CD4-positive, alpha-beta T cell treated with Interleukin-4 for 1 hour (primary cell): ENCODE results near the gene TSPAN18.

Experiments used
- DNase-seq, 2 donors: peaks; one replicate each; pipeline ENCODE4 v3.0.0-alpha.2; 2020 to 2022

The TSPAN18 gene

GRCh38 chr11:44711787-44712608 is 14.8 kb upstream of the TSPAN18 start:
- no peak for DNase-seq

DNA sequence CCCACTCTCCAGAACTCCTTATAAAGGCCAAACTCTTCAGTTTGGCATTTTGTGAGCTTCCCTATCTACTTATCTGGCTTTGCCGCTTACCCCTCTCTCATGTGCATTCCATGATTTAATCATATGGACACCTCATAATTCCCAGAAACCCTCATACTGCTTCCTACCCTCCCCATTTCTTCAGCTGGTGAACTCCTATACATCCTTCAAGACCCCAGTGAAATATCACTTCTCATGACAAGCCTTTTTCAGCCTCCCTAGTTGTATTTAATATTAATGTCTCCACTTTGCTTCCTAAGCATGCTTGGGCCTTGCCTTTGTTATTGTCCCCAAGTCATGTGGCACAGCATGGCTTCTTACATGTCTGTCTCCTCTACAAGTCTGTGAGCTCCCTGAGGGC is 13.7 kb upstream of the TSPAN18 start:
- DNase-seq, result no peak

GRCh38 chr11:44716256-44716655 is 10.5 kb upstream of the TSPAN18 start:
- no peak for DNase-seq

DNA sequence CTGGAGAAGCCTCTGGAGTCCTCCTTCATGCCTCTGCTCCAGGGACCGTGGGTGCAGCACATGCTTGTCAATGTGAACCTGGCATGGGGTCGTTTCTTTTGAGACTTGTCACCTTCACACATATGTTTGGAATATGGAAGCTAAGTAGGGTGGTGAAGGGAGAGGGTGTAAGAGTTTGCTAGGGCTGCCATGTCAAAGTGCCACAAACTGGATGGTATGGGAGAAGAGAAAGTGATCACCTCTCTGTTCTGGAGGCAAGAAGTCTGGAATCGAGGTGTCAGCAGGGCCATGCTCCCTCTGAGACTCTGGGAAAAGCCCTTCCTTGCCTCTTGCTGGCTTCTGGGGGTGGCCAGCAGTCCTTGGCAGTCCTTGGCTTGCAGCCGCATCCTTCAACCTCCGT is 8.7 kb upstream of the TSPAN18 start:
- no peak for DNase-seq

- DNase-seq, result no peak
These were observed 8.0 kb upstream of the TSPAN18 start for GRCh38 chr11:44718612-44719390.

DNA sequence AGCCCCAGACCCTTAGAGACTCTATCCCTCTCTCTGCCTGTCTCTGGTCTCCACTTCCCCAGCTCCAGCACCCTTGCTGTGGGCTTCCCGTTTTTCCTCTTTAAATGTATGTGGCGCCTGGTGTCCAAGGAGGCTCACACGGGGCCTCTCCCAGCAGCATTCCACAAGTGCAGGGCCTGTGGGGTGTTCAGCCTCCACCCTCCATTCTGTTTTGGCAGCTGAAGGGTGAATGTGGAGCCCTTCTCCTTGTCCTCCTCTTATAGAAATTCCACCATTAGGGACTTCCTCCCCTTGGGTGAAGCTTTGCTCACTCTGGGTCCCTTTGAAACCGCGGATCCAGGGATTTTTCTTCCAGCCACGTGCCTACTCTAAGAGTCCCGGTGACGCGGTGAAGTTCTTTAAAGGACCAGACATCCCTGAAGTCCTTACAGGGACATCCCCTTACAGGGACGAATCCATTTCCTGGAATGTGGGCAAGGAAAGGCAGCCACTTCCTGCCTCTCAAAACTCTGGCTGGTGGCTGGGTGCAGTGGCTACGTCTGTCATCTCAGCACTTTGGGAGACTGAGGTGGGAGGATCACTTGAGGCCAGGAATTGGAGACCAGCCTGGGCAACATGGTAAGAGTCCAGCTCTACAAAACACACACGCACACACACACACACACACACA is 1.6 kb upstream of the TSPAN18 start:
- DNase-seq, result peak in 1 of 2 donors; percentile 6

DNA sequence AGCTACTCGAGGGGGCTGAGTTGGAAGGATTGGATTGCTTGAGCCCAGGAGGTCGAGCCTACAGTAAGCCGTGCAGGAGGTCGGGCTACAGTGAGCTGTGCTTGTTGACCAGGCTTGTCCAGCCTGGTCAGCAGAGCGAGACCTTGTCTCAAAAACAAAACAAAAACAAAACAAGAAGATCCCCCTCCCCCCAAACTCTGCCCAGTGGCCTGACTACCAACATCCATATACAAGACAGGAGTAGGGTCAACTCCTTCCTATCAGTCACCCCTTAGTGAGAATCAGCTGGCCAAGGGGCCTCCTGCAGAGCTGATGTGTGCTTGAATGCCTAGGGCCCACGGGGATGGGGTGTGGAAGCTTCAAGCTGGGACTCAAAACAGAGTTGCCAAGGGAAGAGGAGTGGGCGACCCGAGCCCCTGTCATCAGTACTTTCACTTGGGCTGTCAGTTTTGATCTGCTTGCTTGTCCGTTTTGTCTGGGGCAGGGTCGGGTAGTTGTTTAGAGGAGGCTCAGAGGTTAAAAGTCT is 942 bp upstream of the TSPAN18 start:
- DNase-seq, result no peak

- no peak for DNase-seq
These were observed 281 bp downstream of the TSPAN18 start for GRCh38 chr11:44727114-44727372.

DNA sequence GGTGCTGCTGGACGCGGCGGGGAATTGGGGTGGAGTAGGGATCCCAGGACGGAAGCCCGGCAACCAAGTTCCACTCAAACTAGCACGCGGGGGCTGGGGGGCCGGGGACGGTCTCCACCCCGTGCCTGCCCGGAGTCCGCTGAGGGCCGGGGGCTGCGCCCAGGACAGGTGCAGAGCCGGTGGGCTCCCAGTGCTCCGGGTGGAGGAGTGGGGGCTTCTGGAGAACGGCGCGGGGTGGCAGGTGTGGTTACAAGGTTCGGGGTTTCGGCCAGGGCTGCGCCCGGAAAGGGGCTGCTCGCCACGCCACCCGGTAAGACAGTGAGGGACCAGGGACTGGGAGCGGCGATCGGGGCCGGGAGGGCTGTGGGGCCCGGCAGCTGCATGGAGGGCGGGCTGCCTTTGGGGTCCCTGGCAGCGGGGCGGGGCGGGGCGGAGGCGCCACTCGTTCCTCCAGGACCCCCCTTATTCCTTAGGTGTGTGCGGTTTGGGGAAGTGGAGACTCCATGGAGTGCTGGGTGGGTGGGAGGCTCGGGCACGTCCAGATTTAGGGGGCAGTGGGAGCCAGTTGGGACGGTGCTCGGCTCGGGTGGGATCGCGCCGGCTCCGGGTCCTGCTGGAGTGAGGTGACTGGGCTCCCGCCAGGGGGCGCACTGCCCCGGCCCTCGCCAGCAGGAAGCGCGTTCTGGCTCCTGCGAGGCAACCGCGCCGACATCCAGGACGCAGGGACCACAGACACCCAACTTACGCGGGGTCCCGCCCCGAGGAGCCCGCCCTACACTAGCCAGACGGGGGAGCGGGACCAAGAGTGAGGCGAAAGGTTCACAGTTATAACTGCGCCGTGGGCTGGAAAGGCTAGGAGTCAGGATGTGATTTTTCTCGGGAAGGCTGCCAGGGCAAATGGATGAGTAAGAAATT is 868 bp downstream of the TSPAN18 start:
- DNase-seq, result peak; percentile 76 to 80

DNA sequence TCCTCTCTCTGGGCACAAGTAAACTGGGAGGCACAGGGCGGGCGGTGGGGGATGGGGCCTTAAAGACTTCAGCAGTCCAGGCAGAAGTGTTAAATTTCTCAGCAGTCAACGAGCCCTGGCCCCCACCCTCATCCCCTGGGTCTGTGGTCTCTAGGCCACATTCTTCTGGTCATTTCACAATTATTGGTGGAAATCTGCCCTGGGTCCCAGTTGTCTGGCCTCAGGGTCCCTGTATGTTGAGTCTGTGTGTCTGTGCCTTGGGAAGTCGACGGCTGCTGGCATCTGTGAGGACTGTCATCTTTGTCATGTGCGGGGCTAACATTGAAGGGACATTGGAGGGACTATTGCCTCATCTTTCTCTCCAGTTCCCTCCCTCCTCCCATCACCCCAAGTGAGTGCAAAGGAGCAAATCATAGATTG is 1.7 kb downstream of the TSPAN18 start:
- DNase-seq, result no peak

DNA sequence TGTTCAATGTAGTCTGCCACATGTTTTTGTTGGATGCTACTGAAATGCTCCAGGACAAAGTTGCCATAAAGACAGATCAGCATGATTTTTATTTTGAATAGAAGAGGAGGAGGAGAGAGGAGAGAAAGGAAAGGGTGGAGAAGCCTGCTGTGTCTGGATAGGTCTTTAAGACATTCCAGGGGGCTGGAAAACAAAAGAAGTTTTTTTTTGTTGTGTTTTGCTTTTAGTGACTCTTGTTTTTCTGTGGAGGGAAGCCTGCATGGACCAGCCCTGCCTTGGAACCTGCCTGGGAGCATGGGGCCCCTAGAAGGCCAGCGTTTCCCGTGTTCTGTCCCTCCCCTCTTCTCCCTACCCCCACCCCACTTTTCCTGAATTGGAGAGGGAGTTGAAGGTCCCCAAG is 2.3 kb downstream of the TSPAN18 start:
- DNase-seq, result no peak

GRCh38 chr11:44729713-44730112 is 3.0 kb downstream of the TSPAN18 start:
- no peak for DNase-seq

DNA sequence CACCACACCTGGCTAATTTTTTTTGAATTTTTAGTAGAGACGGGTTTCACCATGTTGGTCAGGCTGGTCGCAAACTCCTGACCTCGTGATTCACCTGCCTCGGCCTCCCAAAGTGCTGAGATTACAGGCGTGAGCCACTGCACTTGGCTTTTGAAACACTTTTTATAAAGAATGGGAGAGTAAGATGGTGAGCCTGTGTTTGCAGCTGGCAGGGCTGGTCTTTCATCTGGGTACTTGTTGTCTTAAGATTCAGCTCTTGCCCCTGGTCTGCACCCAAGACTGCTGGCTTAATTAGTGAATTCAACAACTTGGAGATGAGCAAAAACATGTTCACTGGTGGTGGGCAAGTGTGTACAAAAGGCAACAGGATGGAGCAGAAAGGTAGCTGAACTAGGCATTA is 4.0 kb downstream of the TSPAN18 start:
- no peak for DNase-seq

- no peak for DNase-seq
These were observed 5.1 kb downstream of the TSPAN18 start for GRCh38 chr11:44731685-44732430.

DNA sequence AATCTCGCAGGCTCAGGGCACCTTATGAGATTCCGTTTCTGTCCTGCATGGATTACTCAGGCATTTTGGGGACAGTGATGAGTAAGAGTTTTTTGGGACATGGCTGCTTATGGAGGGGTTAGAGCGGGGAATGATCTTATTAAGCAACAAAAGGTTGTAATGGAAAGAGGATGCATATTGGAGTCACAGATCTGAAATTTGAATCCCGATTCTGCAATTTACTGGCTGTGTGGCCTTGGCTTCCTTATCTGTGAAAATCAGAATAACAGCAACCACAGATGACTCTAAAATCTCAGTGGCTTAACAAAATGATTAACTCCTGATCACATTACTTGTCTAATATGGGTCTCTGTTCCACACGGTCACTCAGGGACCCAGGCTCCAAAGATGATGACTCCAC is 5.8 kb downstream of the TSPAN18 start:
- no peak for DNase-seq

DNA sequence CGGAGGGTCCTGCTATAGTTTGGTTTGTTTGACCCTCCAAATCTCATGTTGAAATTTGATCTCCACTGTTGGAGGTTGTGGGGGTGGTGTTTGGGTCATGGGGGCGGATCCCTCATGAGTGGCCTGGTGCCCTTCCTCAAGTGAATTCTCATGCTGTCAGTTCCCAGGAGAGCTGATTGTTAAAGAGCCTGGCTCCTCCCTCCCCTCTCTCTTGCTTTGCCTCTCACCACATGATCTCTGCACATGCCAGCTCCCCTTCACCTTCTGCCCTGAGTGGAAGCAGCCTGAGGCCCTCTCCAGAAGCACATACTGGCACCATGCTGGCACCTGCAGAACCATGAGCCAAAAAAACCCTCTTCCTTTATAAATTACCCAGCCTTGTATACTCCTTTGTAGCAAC is 7.1 kb downstream of the TSPAN18 start:
- no peak for DNase-seq

GRCh38 chr11:44734843-44735381 is 8.2 kb downstream of the TSPAN18 start:
- DNase-seq, result no peak

DNA sequence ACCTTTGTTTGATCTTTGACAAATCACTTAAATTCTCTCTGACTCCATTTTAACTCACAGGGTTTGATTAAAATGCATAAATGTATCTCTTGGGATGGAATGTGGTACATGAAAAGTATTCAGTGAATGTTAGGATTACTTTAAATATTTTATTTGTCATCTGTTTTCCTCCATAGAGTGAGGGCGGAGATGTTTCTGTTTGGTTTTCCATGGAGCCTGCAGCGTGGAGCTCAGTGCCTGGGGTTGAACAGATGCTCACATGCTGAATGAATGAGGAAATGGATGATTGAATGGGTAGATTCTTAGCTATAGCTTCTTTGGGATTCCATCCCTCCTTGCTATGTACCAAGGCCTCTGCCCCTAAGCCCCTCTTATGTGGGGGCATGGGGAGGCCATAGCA is 10.0 kb downstream of the TSPAN18 start:
- DNase-seq, result no peak

GRCh38 chr11:44737245-44738085 is 10.7 kb downstream of the TSPAN18 start:
- no peak for DNase-seq

GRCh38 chr11:44738791-44739190 is 12.0 kb downstream of the TSPAN18 start:
- DNase-seq, result no peak

DNA sequence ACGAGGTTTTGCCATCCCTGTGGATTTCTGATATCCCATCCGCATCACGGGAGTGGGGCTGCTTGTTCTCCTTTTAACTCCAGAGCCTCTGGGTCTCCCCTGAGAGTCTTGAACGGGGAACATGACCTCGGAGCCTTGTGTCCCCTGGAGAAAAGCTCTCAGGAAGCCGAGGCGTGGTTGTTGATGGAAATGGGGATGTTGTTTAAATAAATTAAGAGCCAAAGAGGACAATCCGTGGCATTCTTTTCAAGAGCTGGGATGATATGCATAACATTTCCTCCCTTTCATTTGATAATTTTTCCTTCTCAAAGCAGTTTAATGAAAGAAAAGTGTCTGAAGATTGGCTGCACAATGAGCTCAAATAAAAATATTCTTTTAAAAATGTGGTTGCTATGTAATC is 14.2 kb downstream of the TSPAN18 start:
- DNase-seq, result no peak
